WTC11 (cell line): ENCODE data around the gene TSHZ3. TPM values are rescaled to one million over a fixed set of nuclear protein-coding genes. Genes with fewer than 3 reads are reported as not detected.

Experiments used
- ATAC-seq: fragments of 200-7000 bp; cut with Tn5 transposase; 2 replicates; pipeline ENCODE4 v1.10.0; 2021; ENCODE audit warnings: mild to moderate bottlenecking, moderate library complexity
- CTCF ChIA-PET: fragments of 300-600 bp; sonication (Branson Sonifier 250); formaldehyde crosslinking; loops from one replicate; lab custom pipeline; 2021; ENCODE audit warnings: antibody characterized with exemption; lab: Charles Lee
- POLR2A ChIA-PET: fragments of 350-600 bp; sonication (Branson Sonifier 250); formaldehyde crosslinking; loops from one replicate; lab custom pipeline; 2021; ENCODE audit warnings: antibody characterized with exemption; lab: Charles Lee
- DNase-seq: peaks from one replicate; pipeline ENCODE4 v3.0.0; 2021; ENCODE audit warnings: low spot score
- H3K27ac Mint-ChIP-seq: 2 replicates; pipeline ENCODE4 v1.8.0; 2021; ENCODE audit warnings: mixed read lengths
- H3K27me3 Mint-ChIP-seq: 2 replicates; pipeline ENCODE4 v1.8.0; 2021; ENCODE audit warnings: low read depth, mild to moderate bottlenecking, moderate library complexity, mixed read lengths
- H3K36me3 Mint-ChIP-seq: 2 replicates; pipeline ENCODE4 v1.8.0; 2021; ENCODE audit warnings: mixed read lengths
- H3K4me1 Mint-ChIP-seq: 2 replicates; pipeline ENCODE4 v1.8.0; 2022; ENCODE audit warnings: mixed read lengths
- H3K4me3 Mint-ChIP-seq: 2 replicates; pipeline ENCODE4 v1.8.0; 2021; ENCODE audit warnings: mild to moderate bottlenecking, moderate library complexity, mixed read lengths
- H3K9me3 Mint-ChIP-seq: 2 replicates; pipeline ENCODE4 v1.8.0; 2021; ENCODE audit warnings: mixed read lengths
- ATF1 ChIP-seq: sonication (generic); formaldehyde crosslinking; IDR thresholded peaks from 2 replicates; pipeline ENCODE4 v1.8.1; 2023; ENCODE audit warnings: mild to moderate bottlenecking, moderate library complexity, missing genetic modification reagents
- CREB1 ChIP-seq: sonication (generic); formaldehyde crosslinking; IDR thresholded peaks from 2 replicates; pipeline ENCODE4 v1.8.0; 2023; ENCODE audit warnings: mild to moderate bottlenecking, missing genetic modification reagents
- EMX1 ChIP-seq: fragments of 250-450 bp; sonication (Bioruptor Pico); IDR thresholded peaks from 2 replicates; pipeline ENCODE4 v1.8.0; 2021; ENCODE audit warnings: mild to moderate bottlenecking
- ESRRA ChIP-seq: sonication (generic); formaldehyde crosslinking; IDR thresholded peaks from 2 replicates; pipeline ENCODE4 v1.8.1; 2022; ENCODE audit warnings: mild to moderate bottlenecking, missing genetic modification reagents, borderline replicate concordance
- FOXJ3 ChIP-seq: sonication (generic); formaldehyde crosslinking; IDR thresholded peaks from 2 replicates; pipeline ENCODE4 v1.9.0; 2021; ENCODE audit warnings: missing genetic modification reagents, mild to moderate bottlenecking, borderline replicate concordance
- FOXK1 ChIP-seq: sonication (generic); formaldehyde crosslinking; IDR thresholded peaks from 2 replicates; pipeline ENCODE4 v1.8.0; 2022; ENCODE audit warnings: mild to moderate bottlenecking, moderate library complexity, missing genetic modification reagents
- GTF2I ChIP-seq: fragments of 250-450 bp; sonication (Bioruptor Pico); conservative IDR thresholded peaks from 2 replicates; pipeline ENCODE4 v1.4.0; 2021; ENCODE audit warnings: mild to moderate bottlenecking
- IRF2 ChIP-seq: sonication (generic); formaldehyde crosslinking; IDR thresholded peaks from 2 replicates; pipeline ENCODE4 v1.8.0; 2022; ENCODE audit warnings: low read depth, missing genetic modification reagents, borderline replicate concordance
- JAZF1 ChIP-seq: fragments of 250-450 bp; sonication (Bioruptor Pico); IDR thresholded peaks from 2 replicates; pipeline ENCODE4 v1.9.0; 2021; ENCODE audit warnings: moderate library complexity, mild to moderate bottlenecking, inconsistent platforms
- MYBL2 ChIP-seq: sonication (generic); formaldehyde crosslinking; IDR thresholded peaks from 2 replicates; pipeline ENCODE4 v1.8.1; 2023; ENCODE audit warnings: mild to moderate bottlenecking, moderate library complexity, missing genetic modification reagents
- NFATC4 ChIP-seq: fragments of 250-450 bp; sonication (Bioruptor Pico); IDR thresholded peaks from 2 replicates; pipeline ENCODE4 v1.9.0; 2021; ENCODE audit warnings: mild to moderate bottlenecking
- PRRX2 ChIP-seq: fragments of 250-450 bp; sonication (Bioruptor Pico); IDR thresholded peaks from 2 replicates; pipeline ENCODE4 v1.8.0; 2021; ENCODE audit warnings: mild to moderate bottlenecking
- RELA ChIP-seq: sonication (generic); formaldehyde crosslinking; IDR thresholded peaks from 2 replicates; pipeline ENCODE4 v1.8.1; 2022; ENCODE audit warnings: missing genetic modification reagents, mild to moderate bottlenecking, borderline replicate concordance
- SMAD3 ChIP-seq: sonication (generic); formaldehyde crosslinking; IDR thresholded peaks from 2 replicates; pipeline ENCODE4 v1.8.0; 2022; ENCODE audit warnings: missing genetic modification reagents, mild to moderate bottlenecking, borderline replicate concordance
- SMAD4 ChIP-seq: sonication (generic); formaldehyde crosslinking; IDR thresholded peaks from 2 replicates; pipeline ENCODE4 v1.8.0; 2022; ENCODE audit warnings: mild to moderate bottlenecking, missing genetic modification reagents
- SOX15 ChIP-seq: fragments of 250-450 bp; sonication (Bioruptor Pico); IDR thresholded peaks from 2 replicates; pipeline ENCODE4 v1.9.0; 2021; ENCODE audit warnings: mild to moderate bottlenecking
- TCF7 ChIP-seq: sonication (generic); formaldehyde crosslinking; IDR thresholded peaks from 2 replicates; pipeline ENCODE4 v1.8.0; 2022; ENCODE audit warnings: mild to moderate bottlenecking, low read depth, missing genetic modification reagents, moderate library complexity
- TEAD4 ChIP-seq: sonication (generic); formaldehyde crosslinking; IDR thresholded peaks from 2 replicates; pipeline ENCODE4 v1.8.0; 2022; ENCODE audit warnings: mild to moderate bottlenecking, missing genetic modification reagents
- ZNF219 ChIP-seq: sonication (generic); formaldehyde crosslinking; IDR thresholded peaks from 2 replicates; pipeline ENCODE4 v1.8.0; 2023; ENCODE audit warnings: missing genetic modification reagents, mild to moderate bottlenecking, borderline replicate concordance
- ZNF317 ChIP-seq: sonication (generic); formaldehyde crosslinking; IDR thresholded peaks from 2 replicates; pipeline ENCODE4 v1.8.1; 2023; ENCODE audit warnings: low read depth, mild to moderate bottlenecking, moderate library complexity, missing genetic modification reagents, borderline replicate concordance
- ZNF423 ChIP-seq: fragments of 250-450 bp; sonication (Bioruptor Pico); IDR thresholded peaks from 2 replicates; pipeline ENCODE4 v2.1.2; 2022; ENCODE audit warnings: mild to moderate bottlenecking, moderate library complexity
- total RNA-seq: library from RNA; stranded (reverse); gene quantifications from 3 replicates; pipeline ENCODE4 v1.2.3, GENCODE V29; 2021
- TF ChIP-seq, protein P1 (sequence below): sonication (generic); formaldehyde crosslinking; IDR thresholded peaks from 2 replicates; pipeline ENCODE4 v1.8.0; 2022; ENCODE audit warnings: mild to moderate bottlenecking, missing genetic modification reagents
- TF ChIP-seq, protein P2 (sequence below): sonication (generic); formaldehyde crosslinking; IDR thresholded peaks from 2 replicates; pipeline ENCODE4 v1.8.1; 2023; ENCODE audit warnings: mild to moderate bottlenecking, missing genetic modification reagents, borderline replicate concordance
- TF ChIP-seq, protein P3 (sequence below): sonication (generic); formaldehyde crosslinking; IDR thresholded peaks from 2 replicates; pipeline ENCODE4 v1.8.0; 2022; ENCODE audit warnings: missing genetic modification reagents
- TF ChIP-seq, protein P4 (sequence below): sonication (generic); formaldehyde crosslinking; IDR thresholded peaks from 2 replicates; pipeline ENCODE4 v1.8.1; 2023; ENCODE audit warnings: mild to moderate bottlenecking, moderate library complexity, missing genetic modification reagents
- TF ChIP-seq, protein P5 (sequence below): sonication (generic); formaldehyde crosslinking; conservative IDR thresholded peaks from 2 replicates; pipeline ENCODE4 v1.8.1; 2022; ENCODE audit warnings: mild to moderate bottlenecking, missing genetic modification reagents
- TF ChIP-seq, protein P6 (sequence below): sonication (generic); formaldehyde crosslinking; IDR thresholded peaks from 2 replicates; pipeline ENCODE4 v1.8.1; 2023; ENCODE audit warnings: mild to moderate bottlenecking, missing genetic modification reagents, moderate library complexity
- TF ChIP-seq, protein P7 (sequence below): fragments of 250-450 bp; sonication (Bioruptor Pico); IDR thresholded peaks from 2 replicates; pipeline ENCODE4 v1.8.0; 2021; ENCODE audit warnings: mild to moderate bottlenecking

The TSHZ3 gene
- total RNA-seq, 1 experiment from 2014 or later, result 21.4 TPM

DNA sequence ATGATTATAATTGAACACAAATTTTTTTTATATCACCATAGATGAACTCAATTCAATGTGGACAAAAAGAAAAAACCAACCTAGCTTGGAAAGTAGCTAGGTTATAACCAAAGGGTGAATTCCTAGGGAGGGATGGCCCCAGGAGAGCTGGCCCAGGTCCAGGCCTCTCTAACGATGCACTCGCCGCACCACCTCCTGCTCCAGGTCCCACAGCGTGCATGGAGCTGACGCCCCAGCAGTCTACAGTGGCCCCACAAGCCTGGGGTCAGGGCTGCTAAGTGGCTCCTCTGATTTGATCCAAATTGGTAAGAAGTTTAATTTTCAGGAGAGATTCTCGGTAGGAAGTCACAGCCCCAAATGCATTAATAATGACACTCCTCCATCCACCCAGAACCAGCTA, 48.8 kb downstream of the TSHZ3 start:
- H3K4me1 Mint-ChIP-seq, result peaks cover 3% of the 10 kb centered on the region
- POLR2A ChIA-PET, result no interaction called here

DNA sequence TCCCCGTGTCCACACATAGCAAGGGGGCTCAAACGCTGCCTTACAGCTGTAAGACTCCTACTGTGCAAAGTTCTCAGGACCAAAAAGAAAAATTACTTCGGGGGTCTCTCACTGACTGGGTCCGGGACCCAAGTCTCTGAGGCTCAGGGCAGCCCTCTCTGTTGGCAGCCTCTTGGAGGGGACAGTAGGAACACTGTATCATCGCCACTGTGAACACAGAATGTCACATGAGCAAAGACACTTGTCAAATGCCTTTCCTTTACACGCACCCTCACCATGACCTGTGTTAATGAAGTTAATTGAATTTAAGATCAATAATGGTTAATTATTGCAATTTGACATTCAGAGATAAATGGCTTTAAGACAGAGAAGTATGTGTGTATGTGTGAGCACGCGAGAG, 49.6 kb downstream of the TSHZ3 start:
- ATAC-seq, result no peak
- Mint-ChIP-seq H3K4me3 (no peak overlapping the region), H3K27ac (no peak overlapping the region), H3K27me3 (no peaks in the 10 kb centered on the region), H3K4me1 (no peaks in the 10 kb centered on the region; the same call in 1 of the 2 replicates), H3K9me3 (no peaks in the 10 kb centered on the region), H3K36me3 (peaks cover 2% of the 10 kb centered on the region; the same call in 1 of the 2 replicates)
- ChIA-PET CTCF (interaction anchor here (1.3 kb wide), 1 partner anchor 245 kb away, joined by 4 read pairs; no protein-coding TSS in a partner anchor), POLR2A (no interaction called here)
- DNase-seq, result no peak
- TF ChIP-seq, protein P1, sequence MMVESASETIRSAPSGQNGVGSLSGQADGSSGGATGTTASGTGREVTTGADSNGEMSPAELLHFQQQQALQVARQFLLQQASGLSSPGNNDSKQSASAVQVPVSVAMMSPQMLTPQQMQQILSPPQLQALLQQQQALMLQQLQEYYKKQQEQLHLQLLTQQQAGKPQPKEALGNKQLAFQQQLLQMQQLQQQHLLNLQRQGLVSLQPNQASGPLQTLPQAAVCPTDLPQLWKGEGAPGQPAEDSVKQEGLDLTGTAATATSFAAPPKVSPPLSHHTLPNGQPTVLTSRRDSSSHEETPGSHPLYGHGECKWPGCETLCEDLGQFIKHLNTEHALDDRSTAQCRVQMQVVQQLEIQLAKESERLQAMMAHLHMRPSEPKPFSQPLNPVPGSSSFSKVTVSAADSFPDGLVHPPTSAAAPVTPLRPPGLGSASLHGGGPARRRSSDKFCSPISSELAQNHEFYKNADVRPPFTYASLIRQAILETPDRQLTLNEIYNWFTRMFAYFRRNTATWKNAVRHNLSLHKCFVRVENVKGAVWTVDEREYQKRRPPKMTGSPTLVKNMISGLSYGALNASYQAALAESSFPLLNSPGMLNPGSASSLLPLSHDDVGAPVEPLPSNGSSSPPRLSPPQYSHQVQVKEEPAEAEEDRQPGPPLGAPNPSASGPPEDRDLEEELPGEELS (CRISPR knock-in tag), result no peak
- TF ChIP-seq CREB1 (CRISPR knock-in tag) (no peak), MYBL2 (CRISPR knock-in tag) (no peak), ZNF219 (CRISPR knock-in tag) (no peak), JAZF1 (CRISPR knock-in tag) (no peak), IRF2 (CRISPR knock-in tag) (no peak), SMAD3 (no peak)
- TF ChIP-seq, protein P2, sequence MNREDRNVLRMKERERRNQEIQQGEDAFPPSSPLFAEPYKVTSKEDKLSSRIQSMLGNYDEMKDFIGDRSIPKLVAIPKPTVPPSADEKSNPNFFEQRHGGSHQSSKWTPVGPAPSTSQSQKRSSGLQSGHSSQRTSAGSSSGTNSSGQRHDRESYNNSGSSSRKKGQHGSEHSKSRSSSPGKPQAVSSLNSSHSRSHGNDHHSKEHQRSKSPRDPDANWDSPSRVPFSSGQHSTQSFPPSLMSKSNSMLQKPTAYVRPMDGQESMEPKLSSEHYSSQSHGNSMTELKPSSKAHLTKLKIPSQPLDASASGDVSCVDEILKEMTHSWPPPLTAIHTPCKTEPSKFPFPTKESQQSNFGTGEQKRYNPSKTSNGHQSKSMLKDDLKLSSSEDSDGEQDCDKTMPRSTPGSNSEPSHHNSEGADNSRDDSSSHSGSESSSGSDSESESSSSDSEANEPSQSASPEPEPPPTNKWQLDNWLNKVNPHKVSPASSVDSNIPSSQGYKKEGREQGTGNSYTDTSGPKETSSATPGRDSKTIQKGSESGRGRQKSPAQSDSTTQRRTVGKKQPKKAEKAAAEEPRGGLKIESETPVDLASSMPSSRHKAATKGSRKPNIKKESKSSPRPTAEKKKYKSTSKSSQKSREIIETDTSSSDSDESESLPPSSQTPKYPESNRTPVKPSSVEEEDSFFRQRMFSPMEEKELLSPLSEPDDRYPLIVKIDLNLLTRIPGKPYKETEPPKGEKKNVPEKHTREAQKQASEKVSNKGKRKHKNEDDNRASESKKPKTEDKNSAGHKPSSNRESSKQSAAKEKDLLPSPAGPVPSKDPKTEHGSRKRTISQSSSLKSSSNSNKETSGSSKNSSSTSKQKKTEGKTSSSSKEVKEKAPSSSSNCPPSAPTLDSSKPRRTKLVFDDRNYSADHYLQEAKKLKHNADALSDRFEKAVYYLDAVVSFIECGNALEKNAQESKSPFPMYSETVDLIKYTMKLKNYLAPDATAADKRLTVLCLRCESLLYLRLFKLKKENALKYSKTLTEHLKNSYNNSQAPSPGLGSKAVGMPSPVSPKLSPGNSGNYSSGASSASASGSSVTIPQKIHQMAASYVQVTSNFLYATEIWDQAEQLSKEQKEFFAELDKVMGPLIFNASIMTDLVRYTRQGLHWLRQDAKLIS, result no peak
- TF ChIP-seq, protein P3, sequence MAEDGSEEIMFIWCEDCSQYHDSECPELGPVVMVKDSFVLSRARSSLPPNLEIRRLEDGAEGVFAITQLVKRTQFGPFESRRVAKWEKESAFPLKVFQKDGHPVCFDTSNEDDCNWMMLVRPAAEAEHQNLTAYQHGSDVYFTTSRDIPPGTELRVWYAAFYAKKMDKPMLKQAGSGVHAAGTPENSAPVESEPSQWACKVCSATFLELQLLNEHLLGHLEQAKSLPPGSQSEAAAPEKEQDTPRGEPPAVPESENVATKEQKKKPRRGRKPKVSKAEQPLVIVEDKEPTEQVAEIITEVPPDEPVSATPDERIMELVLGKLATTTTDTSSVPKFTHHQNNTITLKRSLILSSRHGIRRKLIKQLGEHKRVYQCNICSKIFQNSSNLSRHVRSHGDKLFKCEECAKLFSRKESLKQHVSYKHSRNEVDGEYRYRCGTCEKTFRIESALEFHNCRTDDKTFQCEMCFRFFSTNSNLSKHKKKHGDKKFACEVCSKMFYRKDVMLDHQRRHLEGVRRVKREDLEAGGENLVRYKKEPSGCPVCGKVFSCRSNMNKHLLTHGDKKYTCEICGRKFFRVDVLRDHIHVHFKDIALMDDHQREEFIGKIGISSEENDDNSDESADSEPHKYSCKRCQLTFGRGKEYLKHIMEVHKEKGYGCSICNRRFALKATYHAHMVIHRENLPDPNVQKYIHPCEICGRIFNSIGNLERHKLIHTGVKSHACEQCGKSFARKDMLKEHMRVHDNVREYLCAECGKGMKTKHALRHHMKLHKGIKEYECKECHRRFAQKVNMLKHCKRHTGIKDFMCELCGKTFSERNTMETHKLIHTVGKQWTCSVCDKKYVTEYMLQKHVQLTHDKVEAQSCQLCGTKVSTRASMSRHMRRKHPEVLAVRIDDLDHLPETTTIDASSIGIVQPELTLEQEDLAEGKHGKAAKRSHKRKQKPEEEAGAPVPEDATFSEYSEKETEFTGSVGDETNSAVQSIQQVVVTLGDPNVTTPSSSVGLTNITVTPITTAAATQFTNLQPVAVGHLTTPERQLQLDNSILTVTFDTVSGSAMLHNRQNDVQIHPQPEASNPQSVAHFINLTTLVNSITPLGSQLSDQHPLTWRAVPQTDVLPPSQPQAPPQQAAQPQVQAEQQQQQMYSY (CRISPR knock-in tag), result no peak
- TF ChIP-seq, protein P4, sequence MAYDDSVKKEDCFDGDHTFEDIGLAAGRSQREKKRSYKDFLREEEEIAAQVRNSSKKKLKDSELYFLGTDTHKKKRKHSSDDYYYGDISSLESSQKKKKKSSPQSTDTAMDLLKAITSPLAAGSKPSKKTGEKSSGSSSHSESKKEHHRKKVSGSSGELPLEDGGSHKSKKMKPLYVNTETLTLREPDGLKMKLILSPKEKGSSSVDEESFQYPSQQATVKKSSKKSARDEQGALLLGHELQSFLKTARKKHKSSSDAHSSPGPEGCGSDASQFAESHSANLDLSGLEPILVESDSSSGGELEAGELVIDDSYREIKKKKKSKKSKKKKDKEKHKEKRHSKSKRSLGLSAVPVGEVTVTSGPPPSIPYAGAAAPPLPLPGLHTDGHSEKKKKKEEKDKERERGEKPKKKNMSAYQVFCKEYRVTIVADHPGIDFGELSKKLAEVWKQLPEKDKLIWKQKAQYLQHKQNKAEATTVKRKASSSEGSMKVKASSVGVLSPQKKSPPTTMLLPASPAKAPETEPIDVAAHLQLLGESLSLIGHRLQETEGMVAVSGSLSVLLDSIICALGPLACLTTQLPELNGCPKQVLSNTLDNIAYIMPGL (CRISPR knock-in tag), result no peak

More for the DNA sequence above, 48.8 kb downstream of the TSHZ3 start:
- TF ChIP-seq SOX15, result no peak
- TF ChIP-seq FOXK1 (CRISPR knock-in tag), result no peak
- TF ChIP-seq SMAD3, result no peak
- no peak for TF ChIP-seq TCF7 (CRISPR knock-in tag)
- TF ChIP-seq, protein P5, sequence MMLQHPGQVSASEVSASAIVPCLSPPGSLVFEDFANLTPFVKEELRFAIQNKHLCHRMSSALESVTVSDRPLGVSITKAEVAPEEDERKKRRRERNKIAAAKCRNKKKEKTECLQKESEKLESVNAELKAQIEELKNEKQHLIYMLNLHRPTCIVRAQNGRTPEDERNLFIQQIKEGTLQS (CRISPR knock-in tag), result no peak
- no peak for TF ChIP-seq ZNF219 (CRISPR knock-in tag)
- TF ChIP-seq, protein P6, sequence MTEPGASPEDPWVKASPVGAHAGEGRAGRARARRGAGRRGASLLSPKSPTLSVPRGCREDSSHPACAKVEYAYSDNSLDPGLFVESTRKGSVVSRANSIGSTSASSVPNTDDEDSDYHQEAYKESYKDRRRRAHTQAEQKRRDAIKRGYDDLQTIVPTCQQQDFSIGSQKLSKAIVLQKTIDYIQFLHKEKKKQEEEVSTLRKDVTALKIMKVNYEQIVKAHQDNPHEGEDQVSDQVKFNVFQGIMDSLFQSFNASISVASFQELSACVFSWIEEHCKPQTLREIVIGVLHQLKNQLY (CRISPR knock-in tag), result no peak
- TF ChIP-seq EMX1 (CRISPR knock-in tag), result no peak
- no peak for TF ChIP-seq GTF2I (CRISPR knock-in tag)
- TF ChIP-seq PRRX2 (CRISPR knock-in tag), result no peak
- TF ChIP-seq, protein P7, sequence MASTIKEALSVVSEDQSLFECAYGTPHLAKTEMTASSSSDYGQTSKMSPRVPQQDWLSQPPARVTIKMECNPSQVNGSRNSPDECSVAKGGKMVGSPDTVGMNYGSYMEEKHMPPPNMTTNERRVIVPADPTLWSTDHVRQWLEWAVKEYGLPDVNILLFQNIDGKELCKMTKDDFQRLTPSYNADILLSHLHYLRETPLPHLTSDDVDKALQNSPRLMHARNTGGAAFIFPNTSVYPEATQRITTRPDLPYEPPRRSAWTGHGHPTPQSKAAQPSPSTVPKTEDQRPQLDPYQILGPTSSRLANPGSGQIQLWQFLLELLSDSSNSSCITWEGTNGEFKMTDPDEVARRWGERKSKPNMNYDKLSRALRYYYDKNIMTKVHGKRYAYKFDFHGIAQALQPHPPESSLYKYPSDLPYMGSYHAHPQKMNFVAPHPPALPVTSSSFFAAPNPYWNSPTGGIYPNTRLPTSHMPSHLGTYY (CRISPR knock-in tag), result no peak
- TF ChIP-seq ZNF317, result no peak
- no peak for TF ChIP-seq ZNF423 (CRISPR knock-in tag)
- no peak for TF ChIP-seq RELA (CRISPR knock-in tag)
- TF ChIP-seq FOXJ3 (CRISPR knock-in tag), result no peak
- TF ChIP-seq ESRRA, result no peak
- TF ChIP-seq TEAD4 (CRISPR knock-in tag), result no peak
- no peak for TF ChIP-seq ATF1 (CRISPR knock-in tag)
- TF ChIP-seq SMAD4 (CRISPR knock-in tag), result no peak
- no peak for TF ChIP-seq NFATC4 (CRISPR knock-in tag)
- ATAC-seq (no peak), DNase-seq (no peak)
- peak overlapping the region; percentile 57; the same call in 1 of the 2 replicates for H3K27ac Mint-ChIP-seq
- H3K9me3 Mint-ChIP-seq, result no peaks in the 10 kb centered on the region
- no peaks in the 10 kb centered on the region for H3K27me3 Mint-ChIP-seq
- CTCF ChIA-PET, result interaction anchor here (1.0 to 1.3 kb wide), 2 partner anchors 15 to 246 kb away, joined by 3 to 4 read pairs; no protein-coding TSS in a partner anchor
- H3K36me3 Mint-ChIP-seq, result peaks cover 2% of the 10 kb centered on the region; the same call in 1 of the 2 replicates
- no peak overlapping the region for H3K4me3 Mint-ChIP-seq
